Activated naive CD4-positive, alpha-beta T cell (primary cell): ENCODE results near the gene GNAT3.

Source experiments
- DNase-seq, 4 experiments: peaks; one replicate each; lab custom pipeline; 2025; lab: John Stamatoyannopoulos, UW

The GNAT3 gene

GRCh38 chr7:80500325-80500724 is 11.5 kb downstream of the GNAT3 start:
- no peak for DNase-seq

GRCh38 chr7:80499350-80499953 is 12.4 kb downstream of the GNAT3 start:
- DNase-seq = no peak

- no peak for DNase-seq
Measured at GRCh38 chr7:80498481-80499349, 13.1 kb downstream of the GNAT3 start.

- no peak for DNase-seq
Measured at GRCh38 chr7:80496586-80496985, 15.3 kb downstream of the GNAT3 start.

GRCh38 chr7:80493121-80493849 is 18.6 kb downstream of the GNAT3 start:
- no peak for DNase-seq

- no peak for DNase-seq
Measured at GRCh38 chr7:80491462-80491861, 20.4 kb downstream of the GNAT3 start.

- DNase-seq = no peak
Measured at GRCh38 chr7:80488851-80489370, 23.0 kb downstream of the GNAT3 start.

- no peak for DNase-seq
Measured at GRCh38 chr7:80488406-80488805, 23.5 kb downstream of the GNAT3 start.

GRCh38 chr7:80485721-80486120 is 26.1 kb downstream of the GNAT3 start:
- DNase-seq = no peak

- DNase-seq = no peak
Measured at GRCh38 chr7:80482950-80483349, 28.9 kb downstream of the GNAT3 start.

- DNase-seq = no peak
Measured at GRCh38 chr7:80481196-80481884, 30.5 kb downstream of the GNAT3 start.

GRCh38 chr7:80480566-80480965 is 31.3 kb downstream of the GNAT3 start:
- DNase-seq = no peak

- DNase-seq = no peak
Measured at GRCh38 chr7:80478683-80479082, 33.2 kb downstream of the GNAT3 start.

GRCh38 chr7:80476035-80476434 is 35.8 kb downstream of the GNAT3 start:
- DNase-seq = no peak

- no peak for DNase-seq
Measured at GRCh38 chr7:80475383-80475782, 36.5 kb downstream of the GNAT3 start.

- no peak for DNase-seq
Measured at GRCh38 chr7:80473751-80474150, 38.1 kb downstream of the GNAT3 start.

- no peak for DNase-seq
Measured at GRCh38 chr7:80472491-80473200, 39.2 kb downstream of the GNAT3 start.

- DNase-seq = no peak
Measured at GRCh38 chr7:80468931-80469714, 42.7 kb downstream of the GNAT3 start.

- no peak for DNase-seq
Measured at GRCh38 chr7:80467069-80467468, 44.8 kb downstream of the GNAT3 start.

- no peak for DNase-seq
Measured at GRCh38 chr7:80466636-80467035, 45.2 kb downstream of the GNAT3 start.

- DNase-seq = no peak
Measured at GRCh38 chr7:80464211-80464610, 47.7 kb downstream of the GNAT3 start.
